ENCODE data around the gene TMEM43. TPM values are rescaled to one million over a fixed set of nuclear protein-coding genes. Genes with fewer than 3 reads are reported as not detected.

The TMEM43 gene
- total and polyA plus RNA-seq, 2 of the 8 experiments (the other 6 are each of a cell fraction or from before 2014, with no cell fraction given): 27.0 to 33.7 TPM

DNA sequence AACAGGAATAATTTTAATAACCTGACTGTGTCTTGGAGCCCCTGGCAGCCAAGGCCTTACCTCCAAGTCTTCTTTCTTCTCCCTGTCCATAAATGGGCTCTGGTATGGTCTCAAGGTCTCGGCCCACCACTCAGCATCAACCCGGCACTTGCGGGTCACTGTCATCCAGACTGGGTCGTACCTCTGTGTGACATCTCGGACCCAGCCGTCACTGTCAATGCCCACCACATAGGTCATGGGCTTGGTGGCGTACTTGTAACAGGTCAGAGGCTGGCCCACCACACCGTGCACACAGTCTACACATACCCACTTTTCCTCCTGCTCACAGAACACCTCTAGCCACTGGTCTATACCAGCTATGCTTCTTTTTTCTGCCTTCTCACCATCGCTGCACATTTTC lies 33.1 kb downstream of the TMEM43 start (continued):
- no peak for TF ChIP-seq CHD7 (IDR thresholded peaks at IDR 0.05; ENCODE audit: insufficient replicate concordance, low read length)
- no peak for TF ChIP-seq ASH2L (IDR thresholded peaks at IDR 0.05; ENCODE audit: low read length)
- no peak for TF ChIP-seq POLR2A (IDR thresholded peaks at IDR 0.05; ENCODE audit: control extremely low read depth in 1 of 2, low read depth in 2 of 2, low read length in 2 of 2)
- no peak for TF ChIP-seq CHD2 (IDR thresholded peaks at IDR 0.05; ENCODE audit: low read length)
- no peak for TF ChIP-seq SIRT6 (IDR thresholded peaks at IDR 0.05; ENCODE audit: low read length)
- no peak for TF ChIP-seq TEAD4 (IDR thresholded peaks at IDR 0.05; ENCODE audit: low read depth, low read length)
- no peak for TF ChIP-seq SRF (IDR thresholded peaks at IDR 0.05; ENCODE audit: low read depth, low read length)
- TF ChIP-seq KDM4A (IDR thresholded peaks at IDR 0.05; ENCODE audit: low read depth, low read length, severe bottlenecking): no peak
